ENCODE data around the gene CTAGE9. TPM values are rescaled to one million over a fixed set of nuclear protein-coding genes. Genes with fewer than 3 reads are reported as not detected.

Gene CTAGE9
- total and polyA plus RNA-seq, 2 of the 8 experiments (the other 6 are each of a cell fraction or from before 2014, with no cell fraction given): not detected

GRCh38 chr6:131685266-131685780 is 25.5 kb downstream of the CTAGE9 start:
- H2BK120ac ChIP-seq (replicated peaks; ENCODE audit: low read depth, low read length): no peak overlapping the region
- no peak overlapping the region for H2BK15ac ChIP-seq (ENCODE audit: low read length)
- no peak overlapping the region for H3K4ac ChIP-seq (replicated peaks; ENCODE audit: insufficient read length, low read depth, low read length)
- H3K27ac ChIP-seq (ENCODE audit: low read depth, low read length): no peak overlapping the region
- no peak overlapping the region for H2AK5ac ChIP-seq (ENCODE audit: low read depth, low read length)
- no peaks in the 10 kb centered on the region for H3K23me2 ChIP-seq (ENCODE audit: low read depth, low read length)
- POLR2A ChIA-PET (ENCODE audit: partially characterized antibody): no interaction called here
- FAIRE-seq (no peak), DNase-seq (ENCODE audit: low read depth in 1 of 2, low spot score in 2 of 2) (no peak)
- no peak overlapping the region for H3K23ac ChIP-seq (ENCODE audit: insufficient read length)
- no peaks in the 10 kb centered on the region for H4K20me1 ChIP-seq (replicated peaks in 1 of 2; ENCODE audit: control insufficient read depth in 1 of 2, insufficient read depth in 2 of 2, low read length in 2 of 2)
- no peak overlapping the region for H2AFZ ChIP-seq (ENCODE audit: low read length)
- H2BK12ac ChIP-seq (ENCODE audit: low read depth, low read length): no peak overlapping the region
- no peak overlapping the region for H3K9ac ChIP-seq (replicated peaks in 1 of 4; ENCODE audit: extremely low read depth in 1 of 4, low read depth in 3 of 4, low read length in 3 of 4)
- no peaks in the 10 kb centered on the region for H3K79me2 ChIP-seq (ENCODE audit: control insufficient read depth in 1 of 2, insufficient read depth in 2 of 2, low read length in 2 of 2)
- WGBS, 2 experiments (ENCODE audit: extremely low coverage in 1 of 2, insufficient coverage in 1 of 2, insufficient read length in 1 of 2, insufficient replicate concordance in 2 of 2, low coverage in 1 of 2, low lambda C conversion rate in 2 of 2, missing lambda C conversion rate in 1 of 2): 95% methylated on average over 4 of the region's 4 CpGs; no CpG with 5 or more reads in 1 of the 2 experiments
- CTCF ChIA-PET (ENCODE audit: partially characterized antibody): interaction anchor here (1.7 kb wide), 1 partner anchor 10 kb away, joined by 9 read pairs; no protein-coding TSS in a partner anchor
- H3K4me3 ChIP-seq (ENCODE audit: extremely low read depth in 1 of 4, insufficient read depth in 2 of 4, low read depth in 3 of 4, low read length in 4 of 4): no peak overlapping the region
- no peak overlapping the region for H3K4me2 ChIP-seq (ENCODE audit: insufficient read depth in 1 of 2, low read depth in 2 of 2, low read length in 2 of 2)
- H3K36me3 ChIP-seq (ENCODE audit: control insufficient read depth in 2 of 4, insufficient read depth in 4 of 4, low read length in 3 of 4): no peaks in the 10 kb centered on the region
- peaks cover 0 to 3% (median under 1%) of the 10 kb centered on the region in 4 experiments; a peak in 2 of 7 replicates for H3K4me1 ChIP-seq (replicated peaks in 1 of 4; ENCODE audit: control insufficient read depth in 3 of 4, insufficient read depth in 4 of 4, low read length in 3 of 4)
- H4K91ac ChIP-seq (replicated peaks; ENCODE audit: insufficient read length, low read length): no peak overlapping the region
- no peak overlapping the region for H4K5ac ChIP-seq (ENCODE audit: insufficient read length, low read depth, low read length)
- H3K79me1 ChIP-seq (ENCODE audit: low read depth, low read length): no peaks in the 10 kb centered on the region
- H4K8ac ChIP-seq (ENCODE audit: extremely low read depth, insufficient read depth, low read length): no peak overlapping the region
- H3K56ac ChIP-seq (replicated peaks; ENCODE audit: insufficient read length, low read depth, low read length): no peak overlapping the region
- no peak for TF ChIP-seq SP4 (IDR thresholded peaks at IDR 0.05; ENCODE audit: low read length)
- TF ChIP-seq SP2 (IDR thresholded peaks at IDR 0.05; ENCODE audit: low read length): no peak
- no peak for TF ChIP-seq ASH2L (IDR thresholded peaks at IDR 0.05; ENCODE audit: low read length)
- H3K14ac ChIP-seq (ENCODE audit: insufficient read length): no peak overlapping the region
- no peaks in the 10 kb centered on the region for H3K27me3 ChIP-seq (replicated peaks in 1 of 4; ENCODE audit: control insufficient read depth in 3 of 4, extremely low read depth in 1 of 4, insufficient read depth in 3 of 4, low read length in 3 of 4)
- H2BK5ac ChIP-seq (ENCODE audit: low read depth, low read length): no peak overlapping the region
- no peak overlapping the region for H2BK20ac ChIP-seq (ENCODE audit: low read length)
- no peak overlapping the region for H3K18ac ChIP-seq (ENCODE audit: extremely low read depth, low read length)
- H3K9me3 ChIP-seq (ENCODE audit: insufficient read depth in 2 of 2, low read depth in 1 of 2, low read length in 1 of 2): no peaks in the 10 kb centered on the region
